ENCODE data around the gene ZBTB7C. TPM values are rescaled to one million over a fixed set of nuclear protein-coding genes. Genes with fewer than 3 reads are reported as not detected.

ZBTB7C gene
- polyA plus RNA-seq, 2 of the 4 experiments (the other 2 are of a cell fraction), result 0.10 to 0.12 TPM

DNA sequence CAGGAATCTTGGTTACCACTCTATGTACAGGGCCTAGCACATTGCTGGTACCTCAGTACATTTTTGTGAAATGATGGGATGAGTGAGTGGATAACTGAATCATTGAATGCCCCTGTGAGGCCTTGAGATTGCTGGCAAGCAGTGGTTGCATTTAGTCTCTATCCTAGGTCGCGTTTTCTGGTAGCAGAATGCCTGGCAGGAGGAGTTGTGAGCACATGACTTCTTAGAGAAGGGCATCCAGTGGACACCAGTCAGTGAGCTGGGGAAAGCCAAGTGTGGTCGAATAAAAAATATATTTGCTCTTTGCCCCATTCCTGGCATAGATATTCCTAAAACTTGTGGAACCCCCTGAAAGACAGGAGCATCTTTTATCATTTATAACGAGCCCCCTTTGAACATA lies 416.9 kb downstream of the ZBTB7C start:
- DNase-seq (ENCODE audit: low read depth in 1 of 2, low spot score in 1 of 2) (no peak), ATAC-seq (no peak), FAIRE-seq (no peak)
- H3K4me1 ChIP-seq, result peaks cover 24% of the 10 kb centered on the region
- peaks cover 7% of the 10 kb centered on the region for H3K9me3 ChIP-seq
- 61% methylated on average over 4 of the region's 4 CpGs for WGBS (ENCODE audit: missing lambda C conversion rate)
- ChIA-PET CTCF (no interaction called here), POLR2A (no interaction called here)
- no peak overlapping the region for H3K4me2 ChIP-seq
- peak overlapping the region in 1 of 2 experiments; percentile 80; a peak in 3 of 6 replicates for H3K27ac ChIP-seq
- H3K4me3 ChIP-seq, result no peak overlapping the region
- TF ChIP-seq, protein P1, sequence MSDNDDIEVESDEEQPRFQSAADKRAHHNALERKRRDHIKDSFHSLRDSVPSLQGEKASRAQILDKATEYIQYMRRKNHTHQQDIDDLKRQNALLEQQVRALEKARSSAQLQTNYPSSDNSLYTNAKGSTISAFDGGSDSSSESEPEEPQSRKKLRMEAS (IDR thresholded peaks at IDR 0.05), result no peak
- TF ChIP-seq NR3C1 (IDR thresholded peaks at IDR 0.05), result no peak
- no peak for TF ChIP-seq RCOR1 (IDR thresholded peaks at IDR 0.05; ENCODE audit: low read depth, low read length)
- TF ChIP-seq KDM1A (IDR thresholded peaks at IDR 0.05; ENCODE audit: low read depth), result no peak
- no peak for TF ChIP-seq CBX2 (IDR thresholded peaks at IDR 0.05; ENCODE audit: borderline replicate concordance, low read depth)

DNA sequence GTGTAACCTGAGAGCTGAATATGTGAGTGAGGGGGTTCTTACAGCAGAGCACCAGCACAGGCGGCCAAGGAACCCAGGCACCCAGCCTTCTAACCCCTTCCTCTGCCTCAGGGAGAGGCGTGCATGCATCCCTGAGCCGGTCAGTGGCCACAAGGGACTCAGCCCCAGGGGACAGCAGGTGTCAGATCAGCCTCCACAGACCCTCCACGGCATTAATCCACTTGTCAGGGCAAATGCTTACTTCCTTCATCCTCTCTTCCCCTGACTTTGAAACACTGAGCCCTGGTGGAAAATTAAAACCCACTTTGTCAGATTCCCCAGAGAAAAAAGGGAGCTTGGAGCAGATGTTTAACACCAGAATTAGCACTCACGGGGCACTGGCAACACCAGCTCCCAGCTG lies 418.2 kb downstream of the ZBTB7C start:
- no peak for TF ChIP-seq MYC (IDR thresholded peaks at IDR 0.05; ENCODE audit: borderline replicate concordance, low read length)
- TF ChIP-seq RNF2 (IDR thresholded peaks at IDR 0.05; ENCODE audit: borderline replicate concordance, low read depth), result no peak
- no peak for TF ChIP-seq ZFP36 (IDR thresholded peaks at IDR 0.05; ENCODE audit: borderline replicate concordance, partially characterized antibody)
- no peak for TF ChIP-seq ZSCAN20 (CRISPR knock-in tag; IDR thresholded peaks at IDR 0.05)
- no peak for TF ChIP-seq FOSB (CRISPR knock-in tag; IDR thresholded peaks at IDR 0.05)
- TF ChIP-seq TP53 (CRISPR knock-in tag; IDR thresholded peaks at IDR 0.05), result no peak
- TF ChIP-seq PHF8 (IDR thresholded peaks at IDR 0.05; ENCODE audit: borderline replicate concordance, low read depth), result no peak
- TF ChIP-seq CBX8 (IDR thresholded peaks at IDR 0.05), result no peak
- no peak for TF ChIP-seq ZC3H11A (IDR thresholded peaks at IDR 0.05)
- ChIA-PET CTCF (no interaction called here), POLR2A (interaction anchor here (1.8 kb wide), 1 partner anchor 12 kb away, joined by 6 read pairs; no protein-coding TSS in a partner anchor)
- ATAC-seq (no peak), DNase-seq (ENCODE audit: low read depth in 1 of 2, low spot score in 1 of 2) (no peak), FAIRE-seq (no peak)
- Histone ChIP-seq H3K9me3 (no peaks in the 10 kb centered on the region), H3K4me2 (no peak overlapping the region), H3K4me3 (no peak overlapping the region), H3K4me1 (peaks cover 31% of the 10 kb centered on the region), H3K27ac (peak overlapping the region; percentile 26 to 80; a peak in 4 of 6 replicates)
- WGBS (ENCODE audit: missing lambda C conversion rate), result 50% methylated on average over 4 of the region's 5 CpGs

DNA sequence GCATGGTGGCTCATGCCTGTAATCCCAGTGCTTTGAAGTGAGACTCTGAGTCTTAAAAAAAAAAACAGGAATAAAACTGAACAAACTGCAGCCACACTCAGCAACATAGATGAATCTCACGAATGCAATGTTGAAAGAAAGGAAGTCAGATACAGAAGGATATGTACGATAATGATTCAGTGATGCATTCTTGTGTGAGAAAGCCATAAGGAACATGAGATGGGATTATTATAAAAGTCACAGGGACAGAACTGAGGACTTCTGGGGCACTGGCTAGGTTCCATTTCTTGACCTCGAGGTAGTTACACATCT lies 421.8 kb downstream of the ZBTB7C start:
- Histone ChIP-seq H3K4me3 (no peak overlapping the region), H3K4me2 (peak overlapping the region; percentile 50), H3K27ac (peak overlapping the region; percentile 64 to 75), H3K9me3 (no peaks in the 10 kb centered on the region), H3K4me1 (peaks cover 27% of the 10 kb centered on the region)
- CTCF ChIA-PET, result interaction anchor here (2.1 kb wide), 1 partner anchor 16 kb away, joined by 5 read pairs; no protein-coding TSS in a partner anchor
- no peak for TF ChIP-seq TFCP2L1 (CRISPR knock-in tag; IDR thresholded peaks at IDR 0.05)
- TF ChIP-seq FOSB (CRISPR knock-in tag; IDR thresholded peaks at IDR 0.05), result no peak
- TF ChIP-seq, protein P2, sequence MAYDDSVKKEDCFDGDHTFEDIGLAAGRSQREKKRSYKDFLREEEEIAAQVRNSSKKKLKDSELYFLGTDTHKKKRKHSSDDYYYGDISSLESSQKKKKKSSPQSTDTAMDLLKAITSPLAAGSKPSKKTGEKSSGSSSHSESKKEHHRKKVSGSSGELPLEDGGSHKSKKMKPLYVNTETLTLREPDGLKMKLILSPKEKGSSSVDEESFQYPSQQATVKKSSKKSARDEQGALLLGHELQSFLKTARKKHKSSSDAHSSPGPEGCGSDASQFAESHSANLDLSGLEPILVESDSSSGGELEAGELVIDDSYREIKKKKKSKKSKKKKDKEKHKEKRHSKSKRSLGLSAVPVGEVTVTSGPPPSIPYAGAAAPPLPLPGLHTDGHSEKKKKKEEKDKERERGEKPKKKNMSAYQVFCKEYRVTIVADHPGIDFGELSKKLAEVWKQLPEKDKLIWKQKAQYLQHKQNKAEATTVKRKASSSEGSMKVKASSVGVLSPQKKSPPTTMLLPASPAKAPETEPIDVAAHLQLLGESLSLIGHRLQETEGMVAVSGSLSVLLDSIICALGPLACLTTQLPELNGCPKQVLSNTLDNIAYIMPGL (CRISPR knock-in tag; IDR thresholded peaks at IDR 0.05; ENCODE audit: borderline replicate concordance), result no peak
- no peak for TF ChIP-seq JUN (IDR thresholded peaks at IDR 0.05)
- TF ChIP-seq EHF (CRISPR knock-in tag; IDR thresholded peaks at IDR 0.05), result no peak
- no peak for TF ChIP-seq RCOR1 (IDR thresholded peaks at IDR 0.05; ENCODE audit: low read depth, low read length)
- no peak for TF ChIP-seq KDM5A (IDR thresholded peaks at IDR 0.05)
- TF ChIP-seq BHLHE40 (IDR thresholded peaks at IDR 0.05; ENCODE audit: low read depth, low read length), result no peak
- TF ChIP-seq HOXB13 (CRISPR knock-in tag; IDR thresholded peaks at IDR 0.05; ENCODE audit: low read depth), result no peak
- ATAC-seq, result no peak
- 19% methylated on average over 3 of the region's 3 CpGs for WGBS (ENCODE audit: missing lambda C conversion rate)
- no peak for DNase-seq (ENCODE audit: low read depth in 1 of 2, low spot score in 1 of 2)
- POLR2A ChIA-PET, result interaction anchor here (1.1 kb wide), 1 partner anchor 57 kb away, joined by 6 read pairs; the partner anchor contains the start of gene SMAD2
- no peak for FAIRE-seq

Data from A549 (cell line).